ENCODE measurements around the gene ACTN2.

The ACTN2 gene

DNA sequence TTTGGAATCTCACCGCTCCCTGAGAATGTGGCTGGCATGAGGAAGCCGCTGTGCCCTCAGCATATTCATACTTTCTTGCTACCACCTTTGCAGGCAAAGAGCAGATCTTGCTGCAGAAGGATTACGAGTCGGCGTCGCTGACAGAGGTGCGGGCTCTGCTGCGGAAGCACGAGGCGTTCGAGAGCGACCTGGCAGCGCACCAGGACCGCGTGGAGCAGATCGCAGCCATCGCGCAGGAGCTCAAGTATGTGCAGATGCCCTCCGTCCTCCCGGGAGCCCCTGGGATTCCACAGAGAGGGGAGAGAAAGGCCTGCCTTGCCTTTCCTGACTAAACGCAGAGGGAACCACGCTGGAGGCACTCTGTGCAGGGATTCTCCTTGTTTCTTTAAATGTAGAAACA lies 58.2 kb downstream of the ACTN2 start:
- no peak for DNase-seq

DNA sequence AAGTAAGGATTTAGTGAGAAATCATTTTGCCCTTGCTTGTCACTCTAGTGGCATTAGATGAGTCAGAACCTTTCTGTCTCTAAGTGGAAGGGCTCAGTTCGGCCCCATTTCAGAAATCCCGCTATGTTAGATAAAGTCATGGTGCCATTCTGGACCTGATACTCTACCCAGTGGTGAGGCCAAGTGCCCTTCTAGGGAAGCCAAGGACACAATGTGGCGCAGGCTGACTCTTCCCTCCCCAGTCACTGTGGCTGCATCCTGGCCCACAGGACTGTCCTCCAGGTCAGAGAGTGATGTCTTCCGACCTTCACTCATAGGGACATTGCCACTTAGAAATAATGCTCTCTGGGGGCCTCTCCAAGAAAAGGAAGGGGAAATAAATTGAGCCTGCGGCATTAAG lies 60.5 kb downstream of the ACTN2 start:
- no peak for DNase-seq

DNA sequence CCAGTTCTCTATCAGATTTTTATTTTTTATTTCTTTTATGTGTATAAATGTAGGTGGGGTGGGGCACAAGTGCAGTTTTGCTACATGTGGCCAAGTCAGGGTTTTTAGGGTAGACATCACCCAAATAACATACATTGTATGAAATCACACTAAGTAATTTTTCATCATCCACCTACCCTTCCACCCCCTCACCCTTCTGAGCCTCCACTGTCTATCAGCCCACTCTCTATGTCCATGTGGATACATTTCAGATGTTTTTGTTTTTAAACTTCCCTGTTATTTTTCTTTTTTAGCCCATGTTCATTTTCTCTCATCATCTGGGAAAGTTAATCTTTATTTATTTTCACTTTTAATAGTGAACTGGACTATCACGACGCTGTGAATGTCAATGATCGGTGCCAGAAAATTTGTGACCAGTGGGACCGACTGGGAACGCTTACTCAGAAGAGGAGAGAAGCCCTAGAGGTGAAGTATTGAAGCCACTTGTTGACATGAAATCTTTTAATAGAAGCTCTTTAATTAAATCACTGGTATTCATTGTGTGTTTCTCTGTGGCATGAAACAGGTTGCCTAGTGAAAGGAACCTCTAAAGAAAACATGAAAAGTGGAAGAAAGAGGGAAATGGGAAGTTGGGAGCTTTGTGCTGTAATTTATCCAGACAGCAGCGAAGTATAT lies 61.1 kb downstream of the ACTN2 start:
- no peak for DNase-seq

DNA sequence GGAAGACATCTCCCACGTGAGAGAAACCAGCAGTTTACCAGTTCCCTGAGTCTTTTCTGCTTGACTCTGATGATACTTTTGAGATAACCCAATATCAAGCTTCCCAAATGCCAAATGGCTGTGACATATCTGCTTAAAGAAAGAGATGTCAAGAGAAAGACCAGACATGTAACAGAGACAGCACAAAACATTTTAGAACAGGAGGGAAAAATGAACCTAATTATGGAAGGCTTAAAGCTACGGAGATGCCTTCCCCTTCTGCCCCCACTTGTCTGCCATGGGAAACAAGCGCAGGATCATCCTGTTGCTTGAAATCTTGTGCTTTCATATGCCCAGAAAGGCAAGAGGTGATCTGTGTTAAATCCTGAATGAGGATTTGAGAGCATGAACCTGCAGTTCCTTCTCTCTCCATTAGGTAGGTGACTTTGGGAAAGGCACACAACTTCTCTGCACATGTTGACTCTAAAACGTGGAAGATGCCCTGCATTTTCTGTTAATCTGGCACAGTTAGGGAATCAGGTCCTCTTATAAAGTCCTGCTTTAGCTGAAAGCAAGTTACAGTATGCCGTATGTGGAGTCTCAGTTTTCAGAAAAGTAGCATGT lies 62.1 kb downstream of the ACTN2 start:
- peak; percentile 10 for DNase-seq

DNA sequence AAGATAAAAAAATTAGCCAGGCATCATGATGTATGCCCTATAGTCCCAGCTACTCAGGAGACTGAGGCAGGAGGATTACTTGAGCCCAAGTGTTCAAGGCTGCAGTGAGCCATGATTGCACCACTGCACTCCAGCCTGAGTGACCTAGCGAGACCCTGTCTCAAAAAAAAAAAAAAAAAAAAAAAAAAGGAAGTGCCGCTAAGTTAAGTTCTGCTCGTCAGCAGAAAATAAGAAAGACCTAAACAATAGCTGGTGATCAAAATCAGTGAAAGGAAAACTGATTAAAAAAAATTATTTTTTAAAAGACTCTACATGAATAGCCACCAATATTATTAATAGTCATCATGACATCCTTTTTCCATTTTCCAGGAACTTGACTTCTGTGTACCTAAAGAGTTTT lies 64.6 kb downstream of the ACTN2 start:
- DNase-seq: no peak

DNA sequence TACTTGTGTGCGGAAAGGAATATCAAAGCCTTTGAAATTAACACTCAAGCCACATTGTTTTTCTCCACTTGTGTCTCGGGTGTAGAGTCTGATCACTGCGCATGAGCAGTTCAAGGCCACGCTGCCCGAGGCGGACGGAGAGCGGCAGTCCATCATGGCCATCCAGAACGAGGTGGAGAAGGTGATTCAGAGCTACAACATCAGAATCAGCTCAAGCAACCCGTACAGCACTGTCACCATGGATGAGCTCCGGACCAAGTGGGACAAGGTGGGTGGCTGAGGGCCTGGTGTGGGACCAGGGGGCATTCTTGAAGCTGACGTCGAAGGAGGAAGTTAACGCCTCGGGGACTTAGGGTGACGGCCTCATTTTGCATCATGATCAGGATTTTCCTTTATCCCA lies 65.1 kb downstream of the ACTN2 start:
- DNase-seq: no peak

DNA sequence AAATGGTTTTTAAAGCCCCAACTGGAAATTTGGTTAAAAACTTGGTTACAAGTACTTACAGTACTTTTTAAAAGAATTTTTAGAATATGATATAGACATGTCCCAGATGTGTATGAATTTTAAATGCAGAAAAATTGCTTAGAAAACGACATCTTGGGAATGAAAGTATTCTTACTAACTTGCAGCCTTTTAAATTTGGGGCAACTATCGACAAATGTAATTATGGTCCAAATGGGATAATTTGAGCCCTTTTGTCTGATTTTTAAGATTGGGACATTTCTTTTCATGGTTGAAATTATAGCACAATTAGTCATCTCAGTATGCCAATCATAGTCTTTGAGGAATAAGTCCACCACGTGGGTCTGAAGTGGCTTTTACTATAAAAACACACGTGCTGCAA lies 65.6 kb downstream of the ACTN2 start:
- no peak for DNase-seq

DNA sequence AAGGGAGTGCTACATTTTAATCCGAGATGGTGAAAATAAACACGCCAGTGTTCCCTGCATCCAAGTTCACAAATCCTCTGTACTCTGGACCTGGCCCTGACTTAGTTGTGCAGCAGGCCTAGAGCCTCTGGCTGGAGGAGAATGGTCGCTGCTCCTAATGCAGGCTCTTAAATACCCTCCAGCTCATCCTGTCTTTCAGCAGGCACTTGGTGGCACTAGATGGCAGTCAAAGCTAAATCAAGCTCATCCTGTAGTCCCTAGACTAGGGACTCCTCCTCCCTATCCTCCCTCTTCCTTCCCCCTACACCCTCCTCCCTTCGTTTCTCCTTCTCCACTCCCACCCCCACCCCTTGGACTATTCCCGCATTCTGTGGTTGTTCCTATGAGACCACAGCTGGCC lies 67.2 kb downstream of the ACTN2 start:
- peak; percentile 62 for DNase-seq

DNA sequence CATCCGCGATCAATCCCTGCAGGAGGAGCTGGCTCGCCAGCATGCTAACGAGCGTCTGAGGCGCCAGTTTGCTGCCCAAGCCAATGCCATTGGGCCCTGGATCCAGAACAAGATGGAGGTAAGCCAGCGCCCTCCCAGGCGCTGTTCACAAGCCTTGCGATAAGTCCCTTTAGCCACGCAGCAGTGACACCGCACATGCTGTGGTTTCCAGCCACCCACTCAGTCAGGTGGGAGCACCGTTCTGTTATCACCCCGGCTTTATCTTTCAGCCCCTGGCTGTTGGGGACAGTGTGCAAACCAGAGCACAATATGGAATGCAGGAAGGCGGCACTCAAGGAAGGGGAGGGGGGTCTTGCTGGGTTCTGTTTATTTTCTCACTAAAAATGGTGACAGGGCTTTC lies 67.7 kb downstream of the ACTN2 start:
- no peak for DNase-seq

DNA sequence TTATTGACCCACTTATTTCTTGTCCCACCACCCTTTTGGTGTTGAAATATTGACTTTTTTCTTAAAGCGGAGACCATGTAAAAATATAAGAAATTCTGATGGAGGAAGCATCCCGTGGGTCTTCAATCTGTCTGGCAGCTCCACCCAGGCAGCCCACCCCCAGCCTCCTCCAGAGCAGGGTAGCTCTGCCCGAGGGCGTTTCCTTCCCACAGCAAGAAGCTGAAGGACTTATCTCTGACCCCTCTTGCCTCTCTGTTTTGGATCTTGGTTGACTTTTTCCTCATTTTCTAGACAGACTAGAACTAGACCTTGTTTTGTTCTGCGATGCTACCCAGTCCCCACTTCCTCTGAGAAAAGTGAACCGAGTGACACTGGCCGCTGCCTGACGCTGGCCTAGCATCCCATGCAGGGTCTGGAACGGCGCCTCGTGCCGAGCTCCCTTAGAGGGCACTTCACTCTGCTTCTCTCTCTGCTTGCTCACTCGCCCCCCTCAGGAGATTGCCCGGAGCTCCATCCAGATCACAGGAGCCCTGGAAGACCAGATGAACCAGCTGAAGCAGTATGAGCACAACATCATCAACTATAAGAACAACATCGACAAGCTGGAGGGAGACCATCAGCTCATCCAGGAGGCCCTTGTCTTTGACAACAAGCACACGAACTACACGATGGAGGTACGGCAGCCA lies 68.4 kb downstream of the ACTN2 start:
- DNase-seq: no peak

DNA sequence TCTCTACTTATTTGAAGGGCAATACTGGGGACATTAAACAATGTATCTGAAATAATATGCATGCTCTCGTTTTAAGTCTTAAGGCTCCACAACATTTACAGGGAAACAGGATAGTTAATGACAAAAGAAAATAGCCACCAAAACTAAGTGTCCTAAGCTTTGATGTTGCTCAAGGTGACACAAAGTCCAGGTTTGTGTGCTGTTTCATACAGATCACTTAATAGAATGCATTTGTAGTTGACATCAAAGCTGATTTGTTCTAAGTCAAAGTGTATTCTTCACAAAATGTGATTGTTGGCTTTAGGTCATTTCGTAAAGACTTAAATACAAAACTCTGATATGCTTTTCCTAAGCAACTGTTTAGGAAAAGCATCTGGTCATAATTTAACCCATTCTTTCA lies 71.3 kb downstream of the ACTN2 start:
- no peak for DNase-seq

DNA sequence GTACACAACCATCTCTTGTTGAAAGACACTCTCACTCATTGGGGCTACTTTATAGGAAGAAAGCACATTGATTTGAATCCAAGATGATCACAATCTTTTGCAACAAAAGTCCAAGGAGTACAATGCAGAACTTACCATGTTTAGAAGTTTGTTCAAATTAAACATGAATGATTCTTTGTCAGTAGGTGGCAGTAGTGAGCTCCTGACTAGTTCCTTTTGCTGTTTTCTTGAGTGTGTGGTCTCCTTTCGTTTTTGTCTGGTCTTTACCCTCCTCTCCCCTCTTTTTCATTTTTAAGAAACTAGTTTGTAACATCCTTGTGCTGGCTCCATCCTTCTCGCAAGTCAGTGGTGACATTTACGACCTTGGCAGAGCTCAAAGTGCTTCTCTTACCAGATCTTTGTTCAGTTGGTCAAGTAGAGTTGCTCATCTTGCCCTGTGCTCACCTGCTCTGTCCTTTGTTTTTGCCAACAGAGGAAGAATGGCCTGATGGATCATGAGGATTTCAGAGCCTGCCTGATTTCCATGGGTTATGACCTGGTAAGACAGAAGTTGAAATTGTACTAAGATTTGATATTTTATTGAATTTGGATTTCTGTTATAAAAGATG lies 73.1 kb downstream of the ACTN2 start:
- peak; percentile 86 for DNase-seq

DNA sequence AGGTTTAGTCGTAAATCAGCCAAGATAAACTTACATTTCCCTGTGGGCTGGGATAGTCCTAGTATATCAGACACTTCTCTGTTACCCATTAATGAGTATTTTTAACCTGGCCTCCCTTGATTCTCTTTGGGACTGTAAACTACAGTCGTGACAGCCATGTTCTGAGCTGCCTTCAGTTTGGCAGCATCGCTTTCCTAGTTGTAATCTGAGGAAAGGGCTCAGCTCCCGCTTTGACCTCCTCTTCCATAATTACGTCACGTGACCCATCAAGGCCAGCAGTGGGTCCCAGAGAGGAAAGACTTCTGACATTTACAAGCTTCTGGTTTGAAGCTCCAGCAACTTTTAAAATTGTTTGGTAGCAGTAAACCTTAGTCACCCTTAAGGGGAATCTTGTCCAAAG lies 74.2 kb downstream of the ACTN2 start:
- DNase-seq: no peak

DNA sequence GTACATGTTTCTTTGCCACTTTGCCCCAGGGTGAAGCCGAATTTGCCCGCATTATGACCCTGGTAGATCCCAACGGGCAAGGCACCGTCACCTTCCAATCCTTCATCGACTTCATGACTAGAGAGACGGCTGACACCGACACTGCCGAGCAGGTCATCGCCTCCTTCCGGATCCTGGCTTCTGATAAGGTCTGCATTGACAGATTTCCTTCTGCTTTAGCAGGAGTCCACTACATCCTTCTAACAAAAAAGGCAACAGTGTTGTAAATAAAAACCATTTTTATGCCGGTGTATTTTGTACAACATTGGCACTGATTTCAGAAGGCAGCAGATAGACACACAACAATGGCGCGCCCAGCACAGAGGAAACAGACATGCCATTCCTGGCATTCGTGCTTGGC lies 74.7 kb downstream of the ACTN2 start:
- no peak for DNase-seq

DNA sequence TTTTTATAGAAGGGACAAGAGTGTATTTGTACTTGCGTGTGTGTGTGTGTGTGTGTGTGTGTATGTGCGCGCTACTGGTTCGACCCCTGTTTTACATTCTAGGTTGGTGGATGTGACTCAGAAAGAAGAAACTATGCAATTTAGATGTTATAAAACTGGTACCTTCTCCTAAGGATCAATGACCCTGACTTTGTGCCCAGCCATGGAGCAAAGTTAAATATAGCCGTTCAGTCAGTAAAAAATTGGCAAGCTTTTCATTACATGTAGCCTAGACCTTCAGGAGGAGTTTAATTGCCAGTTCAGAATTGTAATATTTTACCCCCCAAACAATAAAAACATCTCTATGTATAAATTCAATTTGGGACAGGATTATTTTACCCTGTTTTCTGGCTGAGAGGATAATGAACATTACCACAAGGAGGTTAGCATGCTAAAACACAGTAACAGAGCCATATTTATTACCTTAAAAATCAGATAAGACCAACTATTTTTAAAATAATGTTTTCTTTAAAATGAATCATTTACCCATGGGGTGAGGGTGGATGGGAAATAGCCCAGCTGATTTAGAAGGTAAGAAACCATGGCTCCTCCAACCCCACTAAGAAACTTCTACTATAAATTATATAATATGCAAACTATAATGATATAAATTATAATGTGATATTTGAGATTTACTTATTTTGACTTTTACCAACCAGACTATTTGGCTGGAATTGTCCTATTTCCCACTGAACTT lies 75.3 kb downstream of the ACTN2 start:
- no peak for DNase-seq

DNA sequence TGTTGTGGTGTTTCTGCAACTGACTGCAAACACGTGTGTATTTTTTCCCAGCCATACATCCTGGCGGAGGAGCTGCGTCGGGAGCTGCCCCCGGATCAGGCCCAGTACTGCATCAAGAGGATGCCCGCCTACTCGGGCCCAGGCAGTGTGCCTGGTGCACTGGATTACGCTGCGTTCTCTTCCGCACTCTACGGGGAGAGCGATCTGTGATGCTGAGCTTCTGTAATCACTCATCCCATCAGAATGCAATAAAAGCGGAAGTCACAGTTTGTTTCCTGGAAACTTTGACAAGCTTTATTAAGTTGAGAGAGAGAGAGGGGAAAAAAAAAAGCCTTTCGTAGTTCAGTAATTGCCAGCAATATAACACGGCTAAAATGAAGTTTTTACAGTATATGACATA lies 76.1 kb downstream of the ACTN2 start:
- DNase-seq: peak; percentile 36

DNA sequence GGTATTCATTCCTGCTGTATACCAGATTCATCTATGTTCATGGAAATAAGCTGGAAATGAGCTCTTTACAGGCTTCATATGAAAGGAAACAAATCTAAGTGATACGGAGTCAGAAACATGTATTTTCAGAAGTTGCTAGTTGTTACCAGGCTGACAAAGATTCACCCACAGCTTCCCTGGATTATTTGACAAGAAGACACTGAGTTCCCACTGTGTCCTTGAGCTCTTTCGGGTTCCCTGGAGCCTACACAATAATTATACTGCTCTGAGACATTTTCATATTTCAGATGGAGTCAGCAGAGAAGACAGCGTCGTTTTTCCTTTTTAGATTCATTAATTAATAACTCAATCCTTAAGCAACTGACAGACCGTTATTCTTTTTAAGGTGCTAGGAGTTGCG lies 79.5 kb downstream of the ACTN2 start:
- no peak for DNase-seq

DNA sequence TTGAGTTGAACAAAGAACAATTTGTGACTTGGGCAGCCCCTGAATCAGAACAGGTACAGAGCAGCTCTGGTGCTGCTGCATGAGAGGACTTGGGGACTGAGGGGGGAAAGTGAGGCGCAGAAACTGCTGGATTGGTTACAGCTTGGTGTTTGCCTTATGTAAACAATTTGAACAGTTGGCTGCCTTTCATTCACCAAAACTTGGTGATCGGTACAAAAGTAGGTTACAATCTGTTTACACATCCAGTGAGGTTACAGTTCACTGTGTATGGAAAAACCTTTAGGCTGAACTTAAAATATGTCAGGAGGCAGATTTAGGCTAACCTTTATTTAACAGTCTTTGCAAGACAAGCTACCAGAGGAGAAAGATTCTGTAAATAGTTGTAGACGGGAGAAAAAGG lies 80.2 kb downstream of the ACTN2 start:
- no peak for DNase-seq

DNA sequence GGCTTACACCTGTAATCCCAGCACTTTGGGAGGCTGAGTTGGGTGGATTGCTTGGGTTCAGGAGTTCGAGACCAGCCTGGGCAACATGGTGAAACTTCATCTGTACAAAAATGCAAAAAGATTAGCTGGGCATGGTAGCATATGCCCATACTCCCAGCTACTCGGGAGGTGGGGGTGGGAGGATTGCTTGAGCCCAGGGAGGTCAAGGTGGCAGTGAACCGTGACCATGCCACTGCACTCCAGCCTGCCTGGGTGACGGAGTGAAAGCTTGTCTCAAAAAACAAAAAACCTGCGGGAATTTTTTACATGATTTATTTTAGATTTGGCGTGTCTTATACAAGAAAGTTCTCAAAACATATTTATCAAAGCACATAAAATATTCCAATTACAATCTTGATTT lies 81.0 kb downstream of the ACTN2 start:
- no peak for DNase-seq

DNA sequence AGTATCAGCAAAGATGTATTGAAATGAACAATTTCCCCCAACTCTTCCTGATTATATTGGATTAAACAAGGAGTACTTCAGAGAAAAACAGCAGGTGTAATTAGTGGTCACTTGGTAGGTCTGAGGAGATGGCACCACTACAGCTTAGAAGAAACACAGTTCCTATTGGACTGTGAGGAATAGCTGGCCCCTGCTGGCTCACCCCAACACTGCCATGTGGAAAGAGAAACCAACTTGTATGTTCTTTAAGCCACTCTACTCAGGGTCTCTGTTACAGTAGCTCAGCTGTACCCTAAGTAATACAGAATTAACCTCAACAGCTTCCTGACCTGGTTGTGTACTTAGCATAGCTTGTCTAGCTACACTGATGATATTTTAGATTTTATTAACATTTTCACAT lies 82.3 kb downstream of the ACTN2 start:
- DNase-seq: no peak

DNA sequence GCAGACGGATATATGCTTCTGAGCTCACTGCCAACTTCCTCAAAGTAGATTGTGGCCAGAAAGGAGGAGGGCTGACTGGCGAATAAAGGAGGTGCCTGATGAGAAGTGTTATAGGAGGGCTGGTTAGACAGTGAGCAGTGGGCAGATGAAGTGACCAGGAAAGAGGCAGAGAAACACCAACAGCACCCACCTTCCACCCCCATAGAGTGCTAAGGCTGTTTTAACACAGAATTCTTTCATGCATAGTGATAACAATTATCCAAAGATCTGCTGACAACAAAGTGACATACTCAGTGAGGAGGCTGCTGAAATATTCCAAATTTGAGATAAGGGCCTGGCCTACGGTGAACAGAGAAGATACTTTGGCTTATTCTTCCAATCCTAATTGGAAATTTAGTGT lies 87.6 kb downstream of the ACTN2 start:
- peak; percentile 14 for DNase-seq

DNA sequence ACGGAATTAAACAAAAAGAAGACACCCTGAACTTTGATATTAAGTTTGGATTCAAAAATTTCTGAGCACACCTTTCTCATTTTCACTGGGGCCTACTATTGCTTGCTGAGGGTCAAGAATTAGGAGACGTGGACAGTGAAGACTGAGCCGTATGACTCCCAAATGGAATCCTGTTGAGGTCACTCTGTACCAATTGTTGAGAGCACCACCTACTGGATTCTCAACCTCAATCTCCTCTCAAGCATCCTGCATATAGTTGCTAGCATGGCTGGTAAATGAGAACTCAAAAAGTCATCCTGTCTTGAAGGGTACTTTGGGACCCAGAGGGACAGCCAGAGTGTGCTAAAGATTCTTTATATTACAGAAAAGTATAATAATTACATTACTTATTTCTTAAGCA lies 88.6 kb downstream of the ACTN2 start:
- DNase-seq: no peak

DNA sequence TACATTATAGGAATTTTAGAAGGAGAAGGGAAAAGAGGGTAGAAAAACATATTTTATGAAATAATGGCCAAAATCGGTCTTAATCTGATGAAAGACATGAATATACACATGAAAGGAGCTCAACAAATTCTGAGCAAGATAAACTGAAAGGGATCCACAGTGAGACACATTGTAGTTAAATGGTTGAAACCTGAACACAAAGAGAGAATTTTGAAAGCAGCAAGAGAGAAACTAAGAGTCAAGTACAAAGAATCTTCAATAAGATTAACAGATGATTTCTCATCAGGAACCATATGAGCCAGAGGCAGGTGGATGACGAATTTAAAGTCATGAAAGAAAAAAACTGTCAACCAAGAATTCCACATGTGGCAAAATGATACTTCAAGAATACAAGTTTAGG lies 93.0 kb downstream of the ACTN2 start:
- DNase-seq: no peak

DNA sequence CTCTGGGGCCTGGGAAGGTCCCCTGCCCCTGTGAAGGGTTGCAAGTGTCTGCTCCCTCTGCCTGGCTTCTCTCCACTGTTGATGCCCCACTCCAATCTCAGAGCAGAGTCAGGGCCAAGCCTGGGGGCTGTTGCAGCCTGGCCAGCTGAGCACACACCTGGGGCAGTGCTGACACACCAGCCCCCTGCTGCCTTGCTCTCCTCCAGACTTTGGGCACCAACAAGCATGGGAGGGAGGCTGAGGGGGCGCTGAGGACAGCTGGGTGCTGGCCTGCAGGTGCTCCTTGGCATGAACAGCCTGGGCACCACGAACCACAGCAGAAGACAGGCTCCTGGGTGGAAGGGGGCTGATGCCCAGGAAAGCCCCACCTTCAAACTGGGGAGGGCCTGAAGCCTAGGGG lies 99.2 kb downstream of the ACTN2 start:
- no peak for DNase-seq
